Measurements from ENCODE around the gene SCO1. TPM values are rescaled to one million over a fixed set of nuclear protein-coding genes. Genes with fewer than 3 reads are reported as not detected.

Gene SCO1
- total and polyA plus RNA-seq, 7 donors, result 17.5 to 38.9 (median 28.6) TPM

DNA sequence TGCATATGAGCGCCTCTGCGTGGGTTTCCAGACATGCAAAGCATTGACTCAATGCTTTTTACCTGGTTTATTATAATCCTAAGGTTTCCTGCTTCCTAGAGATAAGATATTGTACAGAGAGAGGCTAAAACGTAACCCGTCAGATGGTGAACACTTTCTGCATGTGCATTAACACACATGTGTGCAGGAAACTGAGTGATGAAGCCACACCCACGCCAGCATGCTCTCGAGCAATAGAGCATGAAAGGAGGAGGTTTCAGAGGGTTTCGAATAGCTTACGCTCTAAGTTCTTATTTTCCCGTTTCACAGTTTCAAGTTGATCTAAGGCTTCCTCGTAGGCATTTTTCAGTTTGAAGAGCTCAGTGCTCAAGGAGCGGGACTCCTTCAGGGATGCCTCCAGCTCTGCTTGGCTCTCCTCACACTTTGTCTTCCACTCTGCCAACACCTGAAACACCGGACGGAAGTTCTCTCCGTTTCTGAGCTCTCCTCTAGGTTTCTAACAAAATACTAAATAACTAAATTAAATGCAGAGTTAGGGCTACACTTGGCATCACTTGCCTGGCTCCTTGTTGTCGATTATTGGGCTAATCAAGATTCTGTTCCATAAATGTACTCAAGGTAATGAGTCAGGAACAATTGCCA is 63.5 kb downstream of the SCO1 start:
- peaks cover 2 to 89% of the 10 kb centered on the region in 2 donors for H3K36me3 ChIP-seq (ENCODE audit: insufficient read depth in 1 of 2, low read depth in 1 of 2)

DNA sequence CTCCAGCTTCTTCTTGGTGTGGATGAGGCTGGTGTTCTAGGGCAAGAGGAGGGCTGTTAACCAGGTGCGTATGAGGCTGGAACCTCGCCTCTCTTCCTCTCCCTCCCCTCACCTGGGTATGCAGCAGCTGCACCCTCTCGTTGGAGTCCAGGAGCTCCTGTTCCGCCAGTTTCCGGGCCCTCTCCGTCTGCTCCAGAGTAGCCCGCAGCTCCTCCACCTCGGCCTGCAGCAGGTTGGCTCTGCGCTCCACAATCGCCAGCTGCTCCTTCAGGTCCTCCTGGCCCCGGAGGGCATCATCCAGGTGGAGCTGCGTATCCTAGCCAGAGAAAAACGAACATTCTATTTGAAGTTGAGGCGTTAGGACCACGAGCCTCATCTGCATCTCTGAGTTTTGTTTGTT is 65.6 kb downstream of the SCO1 start:
- H3K4me1 ChIP-seq, result no peaks in the 10 kb centered on the region
- no peaks in the 10 kb centered on the region for H3K27me3 ChIP-seq (ENCODE audit: insufficient read depth in 3 of 3, low read length in 2 of 3)
- TF ChIP-seq, protein P1, sequence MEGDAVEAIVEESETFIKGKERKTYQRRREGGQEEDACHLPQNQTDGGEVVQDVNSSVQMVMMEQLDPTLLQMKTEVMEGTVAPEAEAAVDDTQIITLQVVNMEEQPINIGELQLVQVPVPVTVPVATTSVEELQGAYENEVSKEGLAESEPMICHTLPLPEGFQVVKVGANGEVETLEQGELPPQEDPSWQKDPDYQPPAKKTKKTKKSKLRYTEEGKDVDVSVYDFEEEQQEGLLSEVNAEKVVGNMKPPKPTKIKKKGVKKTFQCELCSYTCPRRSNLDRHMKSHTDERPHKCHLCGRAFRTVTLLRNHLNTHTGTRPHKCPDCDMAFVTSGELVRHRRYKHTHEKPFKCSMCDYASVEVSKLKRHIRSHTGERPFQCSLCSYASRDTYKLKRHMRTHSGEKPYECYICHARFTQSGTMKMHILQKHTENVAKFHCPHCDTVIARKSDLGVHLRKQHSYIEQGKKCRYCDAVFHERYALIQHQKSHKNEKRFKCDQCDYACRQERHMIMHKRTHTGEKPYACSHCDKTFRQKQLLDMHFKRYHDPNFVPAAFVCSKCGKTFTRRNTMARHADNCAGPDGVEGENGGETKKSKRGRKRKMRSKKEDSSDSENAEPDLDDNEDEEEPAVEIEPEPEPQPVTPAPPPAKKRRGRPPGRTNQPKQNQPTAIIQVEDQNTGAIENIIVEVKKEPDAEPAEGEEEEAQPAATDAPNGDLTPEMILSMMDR (IDR thresholded peaks at IDR 0.05), result no peak
- H3K36me3 ChIP-seq (ENCODE audit: insufficient read depth in 1 of 2, low read depth in 1 of 2), result peaks cover 2 to 73% of the 10 kb centered on the region in 2 donors
- no peak overlapping the region for H3K27ac ChIP-seq
- DNase-seq, result no peak
- no peak for ATAC-seq
- H3K9me3 ChIP-seq, result no peaks in the 10 kb centered on the region
- no peak overlapping the region for H3K4me3 ChIP-seq
- 82 to 89% (median 88%) methylated on average over 15 of the region's 15 CpGs for WGBS, 3 donors
- intact Hi-C loops (cut with DNase I), result no loop called here

More for the DNA sequence above, 63.5 kb downstream of the SCO1 start:
- Histone ChIP-seq H3K27ac (no peak overlapping the region), H3K4me1 (no peaks in the 10 kb centered on the region), H3K27me3 (ENCODE audit: insufficient read depth in 3 of 3, low read length in 2 of 3) (no peaks in the 10 kb centered on the region), H3K4me3 (no peak overlapping the region), H3K9me3 (no peaks in the 10 kb centered on the region)
- intact Hi-C loops (cut with DNase I), result no loop called here
- ATAC-seq (no peak), DNase-seq (no peak)
- WGBS, 3 donors, result 87 to 90% (median 88%) methylated on average over 15 of the region's 15 CpGs
- TF ChIP-seq, protein P1 (IDR thresholded peaks at IDR 0.05), result no peak

DNA sequence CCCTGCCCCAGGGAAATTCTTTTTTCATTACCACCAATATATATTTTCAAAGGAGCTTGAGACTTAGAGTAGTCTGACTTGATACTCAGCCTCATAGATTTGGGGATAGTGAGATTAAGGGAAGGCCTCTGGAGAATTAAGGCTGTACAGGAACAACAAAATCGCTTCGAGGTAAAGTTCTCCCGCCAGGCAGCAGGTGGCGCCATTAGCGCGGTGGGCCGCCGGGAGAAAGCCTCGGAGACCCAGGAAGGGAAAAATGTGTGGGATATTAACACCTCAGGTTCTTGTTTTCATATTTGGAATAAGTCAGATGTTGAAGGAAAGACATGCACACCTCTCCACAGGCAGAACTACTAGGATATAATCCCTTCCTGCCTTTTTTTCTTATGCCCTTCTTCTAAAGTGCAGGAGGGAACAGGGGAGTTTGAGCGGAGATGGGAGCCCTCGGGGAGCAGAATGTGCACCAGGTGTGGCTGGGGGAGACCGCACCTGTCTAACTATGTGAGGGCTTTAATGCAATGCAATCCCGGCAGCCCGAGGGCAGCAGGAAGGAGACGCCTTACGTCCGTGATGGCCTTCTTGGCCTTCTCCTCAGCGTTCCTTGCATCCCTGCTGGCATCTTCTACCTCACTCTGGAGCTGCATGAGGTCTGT is 66.2 kb downstream of the SCO1 start:
- Histone ChIP-seq H3K27ac (no peak overlapping the region), H3K36me3 (ENCODE audit: insufficient read depth in 1 of 2, low read depth in 1 of 2) (peaks cover 2 to 68% of the 10 kb centered on the region in 2 donors), H3K27me3 (ENCODE audit: insufficient read depth in 3 of 3, low read length in 2 of 3) (no peaks in the 10 kb centered on the region), H3K4me1 (no peaks in the 10 kb centered on the region), H3K9me3 (no peaks in the 10 kb centered on the region), H3K4me3 (no peak overlapping the region)
- WGBS, 3 donors, result 46 to 52% (median 47%) methylated on average over 18 of the region's 18 CpGs
- TF ChIP-seq, protein P1 (IDR thresholded peaks at IDR 0.05), result peak; percentile 69
- DNase-seq (no peak), ATAC-seq (peak in 3 of 4 donors; percentile 27 to 69 (median 48))
- intact Hi-C loops (cut with DNase I), result no loop called here

DNA sequence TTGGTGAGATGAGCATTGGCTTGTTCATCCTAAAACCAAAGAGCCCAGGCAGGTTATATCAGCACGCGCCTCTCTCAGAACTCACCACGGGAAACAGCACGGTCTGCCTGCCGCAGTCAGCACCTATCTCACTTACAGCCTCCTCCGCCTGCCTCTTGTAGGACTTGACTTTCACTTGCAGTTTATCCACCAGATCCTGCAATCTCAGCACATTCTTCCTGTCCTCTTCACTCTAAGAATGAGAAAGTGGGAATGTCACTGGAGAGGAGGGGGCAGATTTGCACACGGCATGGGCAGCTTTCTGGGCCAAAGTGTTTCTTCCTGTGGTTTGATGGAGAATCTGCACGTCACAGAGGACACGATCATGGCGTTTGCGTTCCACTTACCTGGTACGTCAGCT is 67.6 kb downstream of the SCO1 start:
- H3K4me1 ChIP-seq, result peaks cover 7% of the 10 kb centered on the region
- no peaks in the 10 kb centered on the region for H3K9me3 ChIP-seq
- intact Hi-C loops (cut with DNase I), result no loop called here
- H3K27me3 ChIP-seq (ENCODE audit: insufficient read depth in 3 of 3, low read length in 2 of 3), result no peaks in the 10 kb centered on the region
- ATAC-seq, result no peak
- H3K36me3 ChIP-seq (ENCODE audit: insufficient read depth in 1 of 2, low read depth in 1 of 2), result peaks cover 0 to 55% of the 10 kb centered on the region in 2 donors
- no peak overlapping the region for H3K27ac ChIP-seq
- WGBS, 3 donors, result 92 to 95% (median 94%) methylated on average over 12 of the region's 12 CpGs
- TF ChIP-seq, protein P1 (IDR thresholded peaks at IDR 0.05), result no peak
- H3K4me3 ChIP-seq, result no peak overlapping the region
- DNase-seq, result no peak

Measured in psoas muscle (tissue), 8 donors.